GM21526 (cell line): ENCODE results near the gene PCDHGC3.

Experiments used
- ATAC-seq: cut with Tn5 transposase; IDR thresholded peaks from one replicate; pipeline ENCODE4 v1.9.1; 2021; ENCODE audit warnings: moderate library complexity; ENCODE audit not compliant: unreplicated experiment, low FRiP score

Gene PCDHGC3

DNA sequence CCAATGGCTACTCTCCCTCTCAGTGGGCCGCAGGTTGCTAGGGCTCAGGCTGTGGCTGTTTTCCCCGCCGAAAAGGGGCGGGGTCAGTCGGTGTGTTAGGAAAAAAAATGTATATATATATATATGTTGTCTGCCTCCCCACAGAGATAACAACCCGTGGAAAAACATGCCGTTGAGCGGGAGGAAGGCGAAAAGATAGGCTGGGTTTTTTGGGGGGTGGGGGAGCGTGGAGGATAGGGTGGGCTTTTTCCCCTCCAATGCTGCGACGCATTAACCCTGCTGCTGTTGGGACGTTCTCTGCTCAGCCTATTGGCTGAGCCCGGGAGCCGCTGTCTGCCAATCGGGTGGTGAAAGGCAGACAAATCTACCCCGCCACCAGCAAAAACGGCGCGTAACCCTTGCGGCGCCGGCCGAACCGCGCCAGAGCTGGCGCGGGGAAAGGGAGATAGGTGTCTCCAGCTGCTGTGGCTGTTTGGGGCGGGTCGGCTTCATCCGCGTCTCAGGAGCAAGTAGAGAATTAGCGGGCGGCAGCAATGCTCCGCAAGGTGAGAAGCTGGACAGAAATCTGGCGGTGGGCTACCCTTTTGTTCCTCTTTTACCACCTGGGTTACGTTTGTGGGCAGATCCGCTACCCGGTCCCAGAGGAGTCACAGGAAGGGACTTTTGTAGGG is 9.0 kb downstream of the PCDHGC3 start, which contains the start of gene PCDHGC4:
Gene PCDHGC4, plus strand, starts transcription at position 390 of the 671 bp plus-strand sequence. Its CDS starts 144 bp downstream, at position 534.
- no peak for ATAC-seq

GRCh38 chr5:141485321-141486055 is 9.7 kb downstream of the PCDHGC3 start:
- ATAC-seq = no peak

DNA sequence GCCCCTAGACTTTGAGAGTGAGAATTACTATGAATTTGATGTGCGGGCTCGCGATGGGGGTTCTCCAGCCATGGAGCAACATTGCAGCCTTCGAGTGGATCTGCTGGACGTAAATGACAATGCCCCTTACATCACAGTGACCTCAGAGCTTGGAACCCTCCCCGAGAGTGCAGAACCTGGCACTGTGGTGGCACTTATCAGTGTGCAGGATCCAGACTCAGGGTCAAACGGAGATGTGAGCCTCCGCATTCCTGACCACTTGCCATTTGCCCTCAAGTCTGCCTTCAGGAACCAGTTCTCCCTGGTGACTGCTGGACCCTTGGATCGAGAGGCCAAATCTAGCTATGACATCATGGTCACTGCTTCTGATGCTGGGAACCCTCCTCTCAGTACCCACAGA is 10.3 kb downstream of the PCDHGC3 start:
- ATAC-seq = no peak

GRCh38 chr5:141487131-141487530 is 11.4 kb downstream of the PCDHGC3 start:
- no peak for ATAC-seq

DNA sequence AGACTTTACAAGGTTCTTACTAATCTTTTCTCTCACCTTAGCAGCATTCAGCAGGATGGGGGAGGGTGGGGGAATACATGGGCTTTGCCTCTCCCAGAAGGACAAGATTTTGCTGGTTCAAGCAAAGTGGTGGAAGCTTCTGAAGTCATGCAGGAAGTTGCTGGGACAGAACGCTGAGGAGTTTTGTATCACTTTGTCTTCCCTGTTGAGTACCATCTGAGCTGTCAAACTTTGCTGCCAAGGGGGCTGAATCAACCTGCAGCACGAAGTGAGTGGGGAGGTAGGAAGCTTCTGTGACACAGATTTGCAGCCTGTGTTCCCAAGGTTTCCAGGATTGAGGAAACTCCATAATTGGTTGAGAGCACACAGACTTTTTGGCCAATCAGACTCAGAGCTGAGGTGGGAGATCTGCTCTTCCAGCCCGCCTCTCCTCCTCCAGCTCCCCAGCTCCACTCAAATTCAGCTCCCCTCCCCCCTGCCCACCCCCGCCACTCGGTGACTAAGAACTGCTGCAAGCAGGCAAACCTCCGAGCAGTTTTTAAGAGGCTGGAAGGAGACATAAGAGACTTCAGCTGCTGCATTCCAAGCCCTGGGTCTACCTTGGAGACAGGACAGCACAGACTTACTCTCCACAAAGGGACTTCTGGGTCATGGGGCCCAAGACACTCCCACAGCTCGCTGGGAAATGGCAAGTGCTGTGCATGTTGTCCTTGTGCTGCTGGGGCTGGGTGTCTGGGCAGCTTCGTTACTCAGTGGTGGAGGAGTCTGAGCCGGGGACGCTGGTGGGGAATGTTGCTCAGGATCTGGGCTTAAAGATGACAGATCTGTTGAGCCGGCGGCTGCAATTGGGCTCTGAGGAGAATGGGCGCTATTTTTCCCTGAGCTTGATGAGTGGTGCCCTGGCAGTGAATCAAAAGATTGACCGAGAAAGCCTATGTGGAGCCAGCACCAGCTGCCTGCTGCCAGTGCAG is 13.1 kb downstream of the PCDHGC3 start, which contains the start of gene PCDHGC5:
Gene PCDHGC5, plus strand, starts transcription at position 491 of the 971 bp plus-strand sequence. Its CDS starts 160 bp downstream, at position 651.
- no peak for ATAC-seq

DNA sequence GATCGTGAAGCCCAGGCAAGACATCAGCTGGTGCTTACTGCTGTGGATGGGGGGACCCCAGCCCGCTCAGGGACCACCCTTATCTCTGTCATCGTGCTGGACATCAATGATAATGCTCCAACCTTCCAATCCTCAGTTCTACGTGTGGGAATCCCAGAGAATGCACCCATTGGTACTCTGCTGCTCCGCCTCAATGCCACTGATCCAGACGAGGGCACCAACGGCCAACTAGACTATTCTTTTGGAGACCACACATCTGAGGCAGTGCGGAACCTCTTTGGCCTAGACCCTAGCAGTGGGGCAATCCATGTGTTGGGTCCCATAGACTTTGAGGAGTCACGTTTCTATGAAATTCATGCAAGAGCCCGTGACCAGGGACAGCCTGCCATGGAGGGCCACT is 14.1 kb downstream of the PCDHGC3 start:
- ATAC-seq = no peak

DNA sequence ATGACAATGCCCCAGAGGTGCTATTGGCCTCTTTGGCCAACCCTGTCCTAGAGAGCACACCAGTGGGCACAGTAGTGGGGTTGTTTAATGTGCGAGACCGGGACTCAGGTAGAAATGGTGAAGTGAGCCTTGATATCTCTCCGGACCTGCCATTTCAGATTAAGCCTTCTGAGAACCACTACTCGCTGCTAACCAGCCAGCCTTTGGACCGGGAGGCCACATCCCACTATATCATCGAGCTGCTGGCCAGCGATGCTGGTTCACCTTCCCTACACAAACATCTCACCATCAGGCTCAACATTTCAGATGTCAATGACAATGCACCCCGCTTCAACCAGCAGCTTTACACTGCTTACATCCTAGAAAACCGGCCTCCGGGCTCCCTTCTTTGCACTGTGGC is 14.5 kb downstream of the PCDHGC3 start:
- no peak for ATAC-seq

GRCh38 chr5:141490771-141491170 is 15.0 kb downstream of the PCDHGC3 start:
- ATAC-seq = no peak

- peak; percentile 29 for ATAC-seq
Observed at GRCh38 chr5:141491323-141492167, 15.8 kb downstream of the PCDHGC3 start.

DNA sequence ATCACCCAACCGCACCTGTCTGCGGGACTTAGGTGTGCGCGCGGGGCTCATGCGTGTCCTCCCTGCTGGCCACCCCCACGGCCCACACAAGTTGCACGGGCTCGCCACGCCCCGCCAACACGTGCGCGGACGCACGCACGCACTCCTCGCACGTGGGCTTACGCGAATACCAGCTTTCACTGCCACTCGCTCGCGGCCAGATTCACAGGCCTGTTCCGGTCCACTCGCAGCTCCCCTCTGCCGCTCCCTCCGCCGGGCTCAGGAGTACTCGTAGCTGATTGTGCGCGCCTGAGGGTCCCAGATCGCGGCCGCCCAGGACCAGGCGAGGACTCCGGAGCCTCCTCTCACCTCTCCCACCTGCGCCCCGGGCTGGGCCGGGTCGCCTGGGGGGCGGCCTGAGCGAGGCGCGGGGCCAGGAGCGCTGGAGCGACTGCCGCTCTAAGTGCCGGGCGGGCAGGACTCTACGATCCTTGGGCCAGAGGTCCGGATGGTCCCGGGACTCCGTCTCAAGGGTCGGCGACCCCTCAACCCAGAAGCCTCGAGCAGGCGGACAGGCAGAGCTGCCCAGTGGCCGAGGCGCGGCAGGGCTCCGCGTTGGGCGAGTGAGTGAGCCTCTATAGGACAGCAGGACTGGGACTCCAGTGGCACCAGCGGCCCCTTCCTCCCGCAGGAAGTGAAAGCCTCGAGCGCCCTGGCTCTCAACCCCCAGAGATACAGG is 16.6 kb downstream of the PCDHGC3 start:
- ATAC-seq = peak; percentile 43

GRCh38 chr5:141493500-141494422 is 18.0 kb downstream of the PCDHGC3 start:
- ATAC-seq = no peak

- ATAC-seq = no peak
Observed at GRCh38 chr5:141494761-141495452, 19.1 kb downstream of the PCDHGC3 start.

DNA sequence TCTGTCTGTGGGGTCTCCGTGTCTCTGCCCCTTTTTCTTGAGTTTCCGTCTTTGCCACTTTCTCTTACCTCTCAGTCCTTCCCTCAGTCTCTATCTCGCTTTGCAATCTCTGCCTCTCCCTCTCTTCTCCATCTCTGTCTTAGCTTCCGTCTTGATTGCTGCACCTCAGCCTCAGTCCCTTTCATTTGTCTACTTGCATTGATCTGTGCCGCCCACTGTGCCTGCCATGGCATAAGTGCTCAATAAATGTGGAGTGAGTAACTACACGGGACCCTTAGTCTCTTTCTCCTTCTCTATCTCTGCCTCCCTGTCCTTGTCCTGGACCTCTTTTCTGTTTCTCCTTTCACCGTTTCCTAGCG is 19.7 kb downstream of the PCDHGC3 start:
- no peak for ATAC-seq

DNA sequence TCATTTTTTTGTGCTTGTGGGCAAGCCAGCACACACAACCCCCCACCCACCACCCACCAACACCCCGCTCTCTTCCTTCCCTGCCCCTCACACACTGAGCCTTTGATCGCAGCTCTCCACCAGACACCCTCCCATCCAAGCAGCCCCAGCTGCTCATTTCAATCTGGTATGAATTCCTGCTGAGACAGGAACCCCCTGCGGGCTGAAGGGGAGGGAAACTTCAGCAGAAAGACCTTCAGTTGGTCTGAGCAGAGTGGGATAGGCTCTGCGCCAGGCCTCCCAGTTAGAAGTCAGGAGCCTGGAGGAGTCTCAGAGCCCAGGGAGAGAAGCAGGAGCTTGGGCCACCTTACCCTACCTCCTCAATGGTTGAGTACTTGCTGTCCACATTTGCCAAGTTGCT is 20.3 kb downstream of the PCDHGC3 start:
- no peak for ATAC-seq

DNA sequence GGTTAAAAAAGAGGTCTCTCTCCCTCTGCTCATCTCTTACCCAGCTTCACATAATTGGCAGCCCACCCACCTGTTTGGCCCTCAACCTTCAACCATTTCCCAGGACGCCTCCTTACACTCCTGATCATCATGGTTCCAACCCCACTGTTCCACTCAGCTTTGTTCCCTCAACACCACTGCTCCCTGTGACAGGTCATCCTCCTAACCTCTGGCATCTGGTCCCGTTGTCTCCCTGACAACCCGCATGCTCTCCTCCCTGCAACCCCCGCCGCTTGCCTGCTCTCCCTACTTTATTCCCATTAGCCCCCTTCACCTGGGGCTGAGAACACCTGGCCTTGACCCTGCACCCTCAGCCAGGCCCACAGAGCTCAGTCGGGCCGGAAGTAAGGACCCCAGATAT is 26.0 kb downstream of the PCDHGC3 start:
- ATAC-seq = no peak

DNA sequence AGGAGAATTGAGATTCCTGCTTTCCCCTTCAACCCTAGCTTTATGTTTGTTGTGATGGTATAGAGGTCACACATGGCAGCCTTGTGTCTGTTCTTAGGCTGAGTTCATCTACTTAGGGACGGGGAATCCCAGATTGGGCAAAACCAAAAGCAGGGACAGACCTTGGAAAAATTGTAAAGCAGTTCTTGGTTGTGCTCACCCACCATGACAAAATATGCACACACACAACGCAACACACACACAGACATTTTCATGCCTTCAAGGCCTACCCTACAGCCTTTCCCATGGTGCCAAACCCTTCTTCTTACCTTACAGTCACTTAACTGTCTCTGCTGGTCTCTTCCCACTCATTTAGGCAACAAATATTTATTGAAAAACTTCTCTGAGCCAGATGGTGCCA is 27.9 kb downstream of the PCDHGC3 start:
- no peak for ATAC-seq

DNA sequence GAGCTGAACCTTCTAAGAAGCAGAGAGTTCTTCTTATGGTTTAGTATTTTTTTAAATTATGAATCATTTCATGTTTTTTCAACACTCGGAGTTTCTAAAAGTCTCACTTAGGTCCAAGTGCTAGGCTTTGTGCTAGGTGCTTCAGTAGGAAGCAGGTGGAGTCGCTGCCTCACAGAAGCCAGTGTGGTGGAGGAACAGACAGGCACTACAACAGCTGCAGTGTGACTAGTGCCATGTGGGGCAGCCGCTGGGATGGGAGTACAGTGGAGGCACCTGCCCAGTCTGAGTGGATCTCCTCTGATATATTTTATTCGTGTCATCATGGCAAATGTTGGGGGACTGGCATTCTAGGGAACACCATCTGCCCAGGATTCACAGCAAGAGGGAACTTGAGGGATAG is 28.4 kb downstream of the PCDHGC3 start:
- no peak for ATAC-seq
